HFF-Myc (cell line): ENCODE results near the gene TMEM190.

Experiments
- DNase-seq: peaks from one replicate; pipeline ENCODE4 v3.0.0-alpha.2; 2011; ENCODE audit warnings: low read depth; ENCODE audit errors: extremely low read depth
- H3K4me3 ChIP-seq: replicated peaks from 2 replicates; pipeline ENCODE4 v1.5.1; 2011; ENCODE audit warnings: low read depth, mild to moderate bottlenecking, control low read depth, low read length
- TF ChIP-seq, protein P1 (sequence below): IDR thresholded peaks from 2 replicates; pipeline ENCODE4 v1.5.1; 2012; ENCODE audit warnings: mild to moderate bottlenecking, low read depth, low read length, control low read depth; ENCODE audit errors: missing control alignments

The TMEM190 gene

GRCh38 chr19:55346725-55347441 lies 29.7 kb upstream of the TMEM190 start:
- no peak for DNase-seq
- TF ChIP-seq, protein P1, sequence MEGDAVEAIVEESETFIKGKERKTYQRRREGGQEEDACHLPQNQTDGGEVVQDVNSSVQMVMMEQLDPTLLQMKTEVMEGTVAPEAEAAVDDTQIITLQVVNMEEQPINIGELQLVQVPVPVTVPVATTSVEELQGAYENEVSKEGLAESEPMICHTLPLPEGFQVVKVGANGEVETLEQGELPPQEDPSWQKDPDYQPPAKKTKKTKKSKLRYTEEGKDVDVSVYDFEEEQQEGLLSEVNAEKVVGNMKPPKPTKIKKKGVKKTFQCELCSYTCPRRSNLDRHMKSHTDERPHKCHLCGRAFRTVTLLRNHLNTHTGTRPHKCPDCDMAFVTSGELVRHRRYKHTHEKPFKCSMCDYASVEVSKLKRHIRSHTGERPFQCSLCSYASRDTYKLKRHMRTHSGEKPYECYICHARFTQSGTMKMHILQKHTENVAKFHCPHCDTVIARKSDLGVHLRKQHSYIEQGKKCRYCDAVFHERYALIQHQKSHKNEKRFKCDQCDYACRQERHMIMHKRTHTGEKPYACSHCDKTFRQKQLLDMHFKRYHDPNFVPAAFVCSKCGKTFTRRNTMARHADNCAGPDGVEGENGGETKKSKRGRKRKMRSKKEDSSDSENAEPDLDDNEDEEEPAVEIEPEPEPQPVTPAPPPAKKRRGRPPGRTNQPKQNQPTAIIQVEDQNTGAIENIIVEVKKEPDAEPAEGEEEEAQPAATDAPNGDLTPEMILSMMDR = no peak
- no peak overlapping the region for H3K4me3 ChIP-seq

GRCh38 chr19:55347442-55348009 lies 29.1 kb upstream of the TMEM190 start:
- no peak overlapping the region for H3K4me3 ChIP-seq
- no peak for DNase-seq
- TF ChIP-seq, protein P1 = no peak

DNA sequence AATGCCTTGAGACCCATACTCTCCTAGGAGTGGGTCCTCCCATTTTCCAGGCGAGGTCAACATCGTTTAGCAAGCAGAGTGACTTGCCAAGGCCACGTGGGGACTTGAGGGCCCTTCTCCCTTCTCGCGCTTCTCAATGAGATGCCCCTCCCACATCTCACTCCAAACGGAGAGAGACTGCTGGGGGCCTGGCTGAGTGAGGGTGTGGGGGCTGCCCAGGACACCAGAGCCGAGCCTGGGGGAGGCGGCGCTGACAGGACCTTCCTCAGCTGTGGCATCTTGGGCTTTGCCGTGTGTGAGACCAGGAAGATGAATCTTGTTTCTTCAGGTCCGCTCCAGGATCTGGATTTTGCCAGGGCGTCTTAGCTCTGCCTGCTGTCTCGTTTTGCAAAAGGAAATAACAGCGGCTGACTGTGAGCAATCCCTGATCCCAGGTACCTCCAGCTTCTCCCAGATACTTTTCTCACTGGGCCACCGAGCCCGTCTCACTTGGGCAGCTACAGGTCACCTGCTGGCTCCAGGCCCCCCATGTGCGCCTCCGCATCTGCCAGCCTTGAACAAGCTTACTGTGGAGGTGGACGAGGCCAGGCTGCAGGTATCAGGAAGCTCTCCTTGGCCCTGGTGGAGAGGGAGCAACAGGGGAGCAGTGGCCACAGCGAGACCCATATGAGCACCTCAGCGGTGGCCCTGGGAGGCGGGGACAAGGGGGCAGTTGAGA lies 28.1 kb upstream of the TMEM190 start:
- H3K4me3 ChIP-seq = no peak overlapping the region

GRCh38 chr19:55350620-55351315 lies 25.9 kb upstream of the TMEM190 start:
- TF ChIP-seq, protein P1 = no peak
- no peak overlapping the region for H3K4me3 ChIP-seq
- DNase-seq = no peak

More for the DNA sequence above, 28.1 kb upstream of the TMEM190 start:
- TF ChIP-seq, protein P1 = no peak
- DNase-seq = no peak

DNA sequence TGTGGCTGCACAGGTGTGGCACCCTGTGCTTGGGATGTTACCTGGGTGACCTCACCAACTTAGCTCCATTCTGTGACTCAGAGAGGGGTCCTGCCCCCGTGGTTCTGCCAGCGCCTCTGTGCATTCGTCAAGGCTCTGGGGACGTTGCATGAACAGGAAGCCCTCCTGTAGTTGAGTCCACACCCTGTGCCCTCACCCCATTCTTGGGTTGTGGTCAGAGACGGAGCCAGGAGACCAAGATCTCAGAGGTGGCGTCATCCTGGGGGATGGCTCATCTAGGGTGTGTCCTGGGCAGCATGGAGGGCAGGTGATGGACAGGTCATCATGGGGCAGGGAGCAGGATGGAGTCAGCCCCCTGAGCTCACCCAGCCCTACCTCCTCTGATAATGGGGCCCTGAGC lies 24.6 kb upstream of the TMEM190 start:
- TF ChIP-seq, protein P1 = no peak
- DNase-seq = no peak
- H3K4me3 ChIP-seq = no peak overlapping the region

DNA sequence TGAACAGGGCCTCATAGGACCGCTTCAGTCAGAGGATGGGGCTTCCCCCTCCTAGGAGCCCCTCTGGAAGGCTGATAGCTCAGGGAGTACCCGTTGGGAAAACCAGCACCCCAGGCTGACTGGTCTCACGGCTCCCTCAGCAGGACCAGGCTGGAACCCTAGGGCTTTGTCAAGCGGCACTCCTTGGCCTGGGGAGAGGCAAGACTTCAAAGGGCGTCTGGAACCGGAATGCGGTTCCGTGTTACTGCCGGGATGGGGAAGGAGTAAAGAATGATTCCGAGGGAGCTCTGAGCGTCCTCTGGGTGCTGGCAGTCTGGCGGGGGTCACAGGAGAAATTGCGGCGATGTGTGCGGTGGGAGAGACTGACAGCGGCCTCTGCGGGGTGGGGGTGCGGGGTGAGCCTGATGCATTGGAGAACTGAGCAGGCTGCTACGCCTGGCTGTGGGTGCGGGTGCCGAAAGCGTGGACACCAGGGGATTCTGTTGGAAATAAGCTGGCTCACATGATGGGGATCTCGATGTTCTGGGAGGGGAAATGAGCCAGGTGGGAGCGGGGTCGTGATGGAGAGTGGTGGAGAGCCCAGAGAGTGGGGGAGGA lies 24.0 kb upstream of the TMEM190 start:
- TF ChIP-seq, protein P1 = no peak
- H3K4me3 ChIP-seq = no peak overlapping the region
- no peak for DNase-seq
